Head of caudate nucleus (tissue), 42 donors: ENCODE measurements around the gene GK.
A peak's percentile ranks its signal among the peaks of the same experiment; 100 is the strongest.
"Not testable (repeated sequence)": the region's sequence is repeated elsewhere in the genome, so short reads cannot be mapped to it uniquely, and the experiment has no call there.

Experiments
- DNase-seq, 42 donors: peaks; one replicate each; pipeline versions ENCODE4 v3.0.0 to v3.0.0-alpha.2; 2020 to 2021; ENCODE audit warnings: mixed read lengths in 7 of 42
- intact Hi-C: fragments of 100-400 bp; cut with DNase I; formaldehyde crosslinking; loops from one replicate; pipeline ENCODE4 v1.15.0; 2022

The GK gene

GRCh38 chrX:30688641-30689040 lies 35.4 kb downstream of the GK start:
- no peak for DNase-seq
- intact Hi-C loops = no loop called here

GRCh38 chrX:30689116-30689515 lies 35.9 kb downstream of the GK start:
- intact Hi-C loops = no loop called here
- no peak for DNase-seq

GRCh38 chrX:30690330-30690729 lies 37.1 kb downstream of the GK start:
- intact Hi-C loops = no loop called here
- DNase-seq = no peak

- DNase-seq = no peak
- intact Hi-C loops = no loop called here
Measured at GRCh38 chrX:30693999-30694650, 40.9 kb downstream of the GK start.

GRCh38 chrX:30702736-30703135 lies 49.5 kb downstream of the GK start:
- intact Hi-C loops = no loop called here

GRCh38 chrX:30706216-30706775 lies 53.1 kb downstream of the GK start:
- intact Hi-C loops = no loop called here
- no peak for DNase-seq

More at GRCh38 chrX:30702736-30703135, 49.5 kb downstream of the GK start:
- no peak for DNase-seq

GRCh38 chrX:30712214-30712613 lies 59.0 kb downstream of the GK start:
- intact Hi-C loops = no loop called here

GRCh38 chrX:30713061-30713525 lies 59.9 kb downstream of the GK start:
- DNase-seq = peak in 38 of 42 donors; percentile 3 to 69 (median 36)
- intact Hi-C loops = no loop called here

More at GRCh38 chrX:30712214-30712613, 59.0 kb downstream of the GK start:
- DNase-seq = no peak

- no peak for DNase-seq
- intact Hi-C loops = no loop called here
Measured at GRCh38 chrX:30714138-30714537, 60.9 kb downstream of the GK start.

GRCh38 chrX:30715976-30716375 lies 62.8 kb downstream of the GK start:
- intact Hi-C loops = no loop called here
- no peak for DNase-seq

- intact Hi-C loops = no loop called here
- DNase-seq = no peak
Measured at GRCh38 chrX:30733852-30734660, 80.8 kb downstream of the GK start.

GRCh38 chrX:30734782-30735181 lies 81.6 kb downstream of the GK start:
- no peak for DNase-seq
- intact Hi-C loops = no loop called here

GRCh38 chrX:30735839-30736238 lies 82.6 kb downstream of the GK start:
- peak in 41 of 42 donors; percentile 14 to 73 (median 52) for DNase-seq
- intact Hi-C loops = no loop called here

- no peak for DNase-seq
Measured at GRCh38 chrX:30741545-30741944, 88.3 kb downstream of the GK start.

GRCh38 chrX:30748342-30748960 lies 95.2 kb downstream of the GK start:
- no peak for DNase-seq
- intact Hi-C loops = no loop called here

More at GRCh38 chrX:30741545-30741944, 88.3 kb downstream of the GK start:
- intact Hi-C loops = no loop called here

- intact Hi-C loops = no loop called here
- no peak for DNase-seq
Measured at GRCh38 chrX:30751497-30751896, 98.3 kb downstream of the GK start.

- intact Hi-C loops = no loop called here
- no peak for DNase-seq
Measured at GRCh38 chrX:30762755-30763154, 109.5 kb downstream of the GK start.

- DNase-seq, intact Hi-C loops: not testable (repeated sequence)
Measured at GRCh38 chrX:30773764-30774163, 120.5 kb downstream of the GK start.

GRCh38 chrX:30777575-30777974 lies 124.4 kb downstream of the GK start:
- intact Hi-C loops = no loop called here
- no peak for DNase-seq
